B cell (primary cell): Measurements from ENCODE around the gene CCDC102A. TPM values are rescaled to one million over a fixed set of nuclear protein-coding genes. Genes with fewer than 3 reads are reported as not detected.

Experiments
- ATAC-seq: fragments of 200-7000 bp; cut with Tn5 transposase; one replicate; pipeline ENCODE4 v1.10.0; 2021; ENCODE audit warnings: low read depth, mild to moderate bottlenecking, moderate number of reproducible peaks, moderate library complexity
- CTCF ChIA-PET: fragments of 350-600 bp; sonication (Branson Sonifier 250); formaldehyde crosslinking; loops from one replicate; lab custom pipeline; 2021; ENCODE audit warnings: antibody characterized with exemption, inconsistent platforms; lab: Charles Lee
- POLR2A ChIA-PET: fragments of 350-600 bp; sonication (Branson Sonifier 250); formaldehyde crosslinking; loops from one replicate; lab custom pipeline; 2021; ENCODE audit warnings: antibody characterized with exemption; lab: Charles Lee
- DNase-seq: peaks from one replicate; pipeline ENCODE4 v3.0.0; 2013
- H2AFZ ChIP-seq: 2 replicates; pipeline ENCODE4 v1.6.1; 2012; ENCODE audit warnings: mild to moderate bottlenecking, low read depth, low read length; ENCODE audit not compliant: insufficient read depth, poor library complexity, severe bottlenecking
- H3K27ac ChIP-seq, 2 donors: 1 replicate in 1 of 2; 2 replicates in 1 of 2; pipeline ENCODE4 v1.5.1; 2012 to 2013; ENCODE audit warnings: low read length in 2 of 2, mild to moderate bottlenecking in 2 of 2, moderate library complexity in 1 of 2
- H3K27me3 ChIP-seq, 4 experiments: fragments of 200-600 bp in 1 of 4; sonication (generic) in 1 of 4; replicated peaks in 1 of 4; 1 replicate in 2 of 4; 2 replicates in 2 of 4; pipeline versions ENCODE4 v1.6.1 to v1.7.0; 2013 to 2016; ENCODE audit warnings: low read length in 3 of 4, mild to moderate bottlenecking in 2 of 4, mixed read lengths in 1 of 4, moderate library complexity in 1 of 4; ENCODE audit not compliant: insufficient read depth in 4 of 4, control insufficient read depth in 3 of 4; ENCODE audit errors: control extremely low read depth in 1 of 4
- H3K36me3 ChIP-seq, 2 experiments: replicated peaks in 1 of 2; 1 replicate in 1 of 2; 2 replicates in 1 of 2; pipeline versions ENCODE4 v1.6.1 to v1.7.1; 2013; ENCODE audit warnings: low read length in 1 of 2; ENCODE audit not compliant: insufficient read depth in 2 of 2, control insufficient read depth in 1 of 2; ENCODE audit errors: control extremely low read depth in 1 of 2, extremely low read depth in 1 of 2
- H3K4me1 ChIP-seq, 2 donors: fragments of 200-600 bp in 1 of 2; sonication (generic) in 1 of 2; 1 replicate in 1 of 2; 2 replicates in 1 of 2; pipeline versions ENCODE4 v1.5.1 to v1.6.1; 2013 to 2017; ENCODE audit warnings: low read length in 2 of 2; ENCODE audit not compliant: control insufficient read depth in 2 of 2, insufficient read depth in 2 of 2
- H3K4me2 ChIP-seq: replicated peaks from 2 replicates; pipeline ENCODE3; 2012; ENCODE audit warnings: mild to moderate bottlenecking, low read depth, low read length; ENCODE audit not compliant: poor library complexity, severe bottlenecking
- H3K4me3 ChIP-seq, 5 experiments: fragments of 200-600 bp in 1 of 5; sonication (generic) in 1 of 5; 1 replicate in 3 of 5; 2 replicates in 2 of 5; pipeline versions ENCODE4 v1.5.1 to v1.7.0; 2011 to 2016; ENCODE audit warnings: low read length in 4 of 5, mild to moderate bottlenecking in 4 of 5, low read depth in 2 of 5, control low read depth in 1 of 5, moderate library complexity in 1 of 5; ENCODE audit not compliant: insufficient read depth in 1 of 5; ENCODE audit errors: control extremely low read depth in 1 of 5, extremely low read depth in 1 of 5
- H3K79me2 ChIP-seq: fragments of 200-600 bp; sonication (generic); one replicate; pipeline ENCODE4 v1.6.0; 2016; ENCODE audit warnings: low read length; ENCODE audit not compliant: control insufficient read depth, insufficient read depth
- H3K9ac ChIP-seq: fragments of 200-600 bp; sonication (generic); 2 replicates; pipeline ENCODE4 v1.6.1; 2017; ENCODE audit warnings: mild to moderate bottlenecking, low read length, moderate library complexity
- H3K9me3 ChIP-seq, 3 donors: one replicate each; pipeline versions ENCODE4 v1.6.1 to v1.7.1; 2013; ENCODE audit warnings: low read length in 2 of 3; ENCODE audit not compliant: control insufficient read depth in 2 of 3, insufficient read depth in 1 of 3; ENCODE audit errors: control extremely low read depth in 1 of 3
- H4K20me1 ChIP-seq: 2 replicates; pipeline ENCODE4 v1.6.0; 2012; ENCODE audit warnings: mild to moderate bottlenecking, low read length; ENCODE audit not compliant: insufficient read depth, control insufficient read depth, poor library complexity, severe bottlenecking
- H3K27ac Mint-ChIP-seq: one replicate; pipeline ENCODE4 v1.8.0; 2021; ENCODE audit warnings: mixed read lengths
- H3K27me3 Mint-ChIP-seq: one replicate; pipeline ENCODE4 v1.8.0; 2021; ENCODE audit warnings: mixed read lengths
- H3K4me1 Mint-ChIP-seq: one replicate; pipeline ENCODE4 v1.8.0; 2021; ENCODE audit warnings: mixed read lengths
- H3K4me3 Mint-ChIP-seq: one replicate; pipeline ENCODE4 v1.8.0; 2021; ENCODE audit warnings: mixed read lengths
- H3K9me3 Mint-ChIP-seq: one replicate; pipeline ENCODE4 v1.8.0; 2022; ENCODE audit warnings: mixed read lengths; ENCODE audit not compliant: insufficient read depth
- CTCF ChIP-seq: fragments of 200-600 bp; IDR thresholded peaks from one replicate; pipeline ENCODE4 v1.8.0; 2022; ENCODE audit warnings: antibody characterized with exemption, mild to moderate bottlenecking
- EZH2 ChIP-seq: IDR thresholded peaks from 2 replicates; pipeline ENCODE4 v1.6.1; 2012; ENCODE audit warnings: borderline replicate concordance, low read depth, mild to moderate bottlenecking, moderate library complexity, low read length; ENCODE audit not compliant: insufficient read depth, poor library complexity, severe bottlenecking
- whole genome bisulfite sequencing: methylation state at CpG from one replicate; pipeline ENCODE4 v1.1.5; 2013; ENCODE audit warnings: missing lambda C conversion rate; ENCODE audit not compliant: insufficient coverage; 5-methylcytosine and 5-hydroxymethylcytosine counted together
- intact Hi-C: fragments of 100-400 bp; cut with micrococcal nuclease; formaldehyde crosslinking; loops from one replicate; pipeline ENCODE4 v1.10.0; 2022
- polyA plus RNA-seq: library from polyadenylated mRNA; depleted of rRNA; stranded (reverse); fragments of >200 nt; gene quantifications from 2 replicates; pipeline ENCODE4 v1.2.3, GENCODE V29; 2012
- total RNA-seq, 2 donors: library from RNA; stranded (reverse); fragments of 120-200 nt in 1 of 2; gene quantifications; 1 replicate in 1 of 2; 2 replicates in 1 of 2; pipeline versions ENCODE4 v1.2.3 to v1.2.4, GENCODE V29; 2013 to 2022

CCDC102A gene
- total and polyA plus RNA-seq, 2 donors (not counting 1 experiment from before 2014, with no cell fraction given), result 14.5 to 14.7 TPM

DNA sequence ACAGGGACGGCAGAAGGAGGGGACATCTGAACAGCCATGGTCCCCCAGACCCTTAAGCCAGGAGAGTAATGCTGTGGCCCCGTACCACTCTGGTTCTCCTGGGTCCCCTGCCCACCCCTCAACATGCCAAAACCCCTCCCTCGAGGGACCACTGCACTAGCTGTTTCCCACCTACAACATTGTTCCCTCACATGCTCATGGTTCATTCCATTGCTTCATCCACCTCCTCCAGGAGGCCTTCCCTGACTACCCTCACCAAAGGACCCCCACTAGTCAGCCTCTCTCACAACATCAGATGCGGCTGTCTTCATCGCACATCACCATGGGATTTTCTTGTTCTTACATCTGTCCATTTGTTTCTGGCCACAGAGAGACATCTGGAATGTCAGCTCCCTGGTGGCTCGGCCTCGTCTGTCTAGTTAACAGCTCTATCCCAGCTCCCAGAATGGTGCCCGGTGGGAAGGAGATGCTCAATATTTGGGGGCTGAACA is 51.8 kb downstream of the CCDC102A start:
- no peak for ATAC-seq
- DNase-seq, result no peak
- H3K4me3 Mint-ChIP-seq, result peak overlapping the region; percentile 44
- H3K9me3 Mint-ChIP-seq, result no peaks in the 10 kb centered on the region
- Histone ChIP-seq H3K9me3 (no peaks in the 10 kb centered on the region), H3K36me3 (no peaks in the 10 kb centered on the region), H3K4me3 (no peak overlapping the region), H3K27ac (no peak overlapping the region), H3K9ac (no peak overlapping the region), H2AFZ (no peak overlapping the region), H3K27me3 (peaks cover 0 to 16% (median 3%) of the 10 kb centered on the region in 4 experiments), H3K4me1 (peaks cover 15 to 20% of the 10 kb centered on the region in 2 donors), H4K20me1 (no peaks in the 10 kb centered on the region), H3K79me2 (no peaks in the 10 kb centered on the region), H3K4me2 (no peak overlapping the region)
- H3K27ac Mint-ChIP-seq, result no peak overlapping the region
- H3K4me1 Mint-ChIP-seq, result peaks cover 20% of the 10 kb centered on the region
- WGBS, result 95% methylated on average over 5 of the region's 8 CpGs
- peaks cover 13% of the 10 kb centered on the region for H3K27me3 Mint-ChIP-seq
- ChIA-PET POLR2A (no interaction called here), CTCF (no interaction called here)
- intact Hi-C loops, result no loop called here
- TF ChIP-seq EZH2, result no peak
- no peak for TF ChIP-seq CTCF

- peaks cover 13% of the 10 kb centered on the region for H3K27me3 Mint-ChIP-seq
- H3K27ac Mint-ChIP-seq, result no peak overlapping the region
- Histone ChIP-seq H3K9me3 (no peaks in the 10 kb centered on the region), H3K4me3 (no peak overlapping the region), H3K4me1 (peaks cover 21 to 27% of the 10 kb centered on the region in 2 donors), H3K79me2 (no peaks in the 10 kb centered on the region), H3K27ac (no peak overlapping the region), H3K36me3 (no peaks in the 10 kb centered on the region), H3K27me3 (peaks cover 0 to 22% (median 3%) of the 10 kb centered on the region in 4 experiments), H3K4me2 (no peak overlapping the region), H4K20me1 (no peaks in the 10 kb centered on the region), H2AFZ (no peak overlapping the region), H3K9ac (no peak overlapping the region)
- CTCF ChIA-PET, result no interaction called here
- no peaks in the 10 kb centered on the region for H3K9me3 Mint-ChIP-seq
- 96% methylated on average over 15 of the region's 19 CpGs for WGBS
- H3K4me3 Mint-ChIP-seq, result no peak overlapping the region
- no peak for TF ChIP-seq CTCF
- TF ChIP-seq EZH2, result no peak
- ATAC-seq, result no peak
- intact Hi-C loops, result no loop called here
- DNase-seq, result no peak
- POLR2A ChIA-PET, result no interaction called here
- H3K4me1 Mint-ChIP-seq, result peaks cover 25% of the 10 kb centered on the region
Observed at GRCh38 chr16:57483725-57484514, 52.5 kb downstream of the CCDC102A start.
